ENCODE measurements around the gene LIPC.

The LIPC gene

GRCh38 chr15:58558777-58559176, 127.0 kb downstream of the LIPC start:
- CTCF ChIA-PET = no interaction called here
- POLR2A ChIA-PET = no interaction called here
- TF ChIP-seq CTCF (IDR thresholded peaks at IDR 0.05; ENCODE audit: insufficient read depth, low read length, missing control alignments) = no peak
- no peak overlapping the region for H3K4me3 ChIP-seq (ENCODE audit: low read depth, low read length)
- DNase-seq (ENCODE audit: low read depth, low spot score) = no peak

- H3K4me3 ChIP-seq (ENCODE audit: low read depth, low read length) = no peak overlapping the region
- DNase-seq (ENCODE audit: low read depth, low spot score) = no peak
- CTCF ChIA-PET = no interaction called here
- POLR2A ChIA-PET = no interaction called here
- TF ChIP-seq CTCF (IDR thresholded peaks at IDR 0.05; ENCODE audit: insufficient read depth, low read length, missing control alignments) = no peak
Observed at GRCh38 chr15:58559904-58560588, 128.3 kb downstream of the LIPC start.

GRCh38 chr15:58561321-58561720, 129.5 kb downstream of the LIPC start:
- no peak for TF ChIP-seq CTCF (IDR thresholded peaks at IDR 0.05; ENCODE audit: insufficient read depth, low read length, missing control alignments)
- ChIA-PET POLR2A (no interaction called here), CTCF (no interaction called here)
- H3K4me3 ChIP-seq (ENCODE audit: low read depth, low read length) = no peak overlapping the region
- DNase-seq (ENCODE audit: low read depth, low spot score) = no peak

- H3K4me3 ChIP-seq (ENCODE audit: low read depth, low read length) = no peak overlapping the region
- DNase-seq (ENCODE audit: low read depth, low spot score) = no peak
- ChIA-PET CTCF (no interaction called here), POLR2A (no interaction called here)
- TF ChIP-seq CTCF (IDR thresholded peaks at IDR 0.05; ENCODE audit: insufficient read depth, low read length, missing control alignments) = no peak
Observed at GRCh38 chr15:58562135-58562534, 130.3 kb downstream of the LIPC start.

GRCh38 chr15:58564981-58565380, 133.2 kb downstream of the LIPC start:
- DNase-seq (ENCODE audit: low read depth, low spot score) = no peak
- POLR2A ChIA-PET = no interaction called here
- H3K4me3 ChIP-seq (ENCODE audit: low read depth, low read length) = no peak overlapping the region
- CTCF ChIA-PET = interaction anchor here (1.1 kb wide), 1 partner anchor 10 kb away, joined by 3 read pairs; no protein-coding TSS in a partner anchor
- TF ChIP-seq CTCF (IDR thresholded peaks at IDR 0.05; ENCODE audit: insufficient read depth, low read length, missing control alignments) = no peak

GRCh38 chr15:58565619-58566018, 133.8 kb downstream of the LIPC start:
- DNase-seq (ENCODE audit: low read depth, low spot score) = no peak
- TF ChIP-seq CTCF (IDR thresholded peaks at IDR 0.05; ENCODE audit: insufficient read depth, low read length, missing control alignments) = no peak
- ChIA-PET POLR2A (no interaction called here), CTCF (interaction anchor here (1.1 kb wide), 1 partner anchor 9 kb away, joined by 3 read pairs; no protein-coding TSS in a partner anchor)
- no peak overlapping the region for H3K4me3 ChIP-seq (ENCODE audit: low read depth, low read length)

Measured in AG04449 (cell line).